SK-N-DZ (cell line): Measurements from ENCODE around the gene SPACA7.
"Not testable (repeated sequence)": the region's sequence is repeated elsewhere in the genome, so short reads cannot be mapped to it uniquely, and the experiment has no call there.

Experiments used
- DNase-seq: peaks from one replicate; pipeline ENCODE4 v3.0.0-alpha.2; 2015; ENCODE audit warnings: low spot score

The SPACA7 gene

GRCh38 chr13:112349681-112350080 lies 26.5 kb upstream of the SPACA7 start:
- no peak for DNase-seq

- no peak for DNase-seq
Observed at GRCh38 chr13:112350300-112350699, 25.9 kb upstream of the SPACA7 start.

GRCh38 chr13:112351825-112352224 lies 24.3 kb upstream of the SPACA7 start:
- DNase-seq: no peak

GRCh38 chr13:112353856-112354255 lies 22.3 kb upstream of the SPACA7 start:
- no peak for DNase-seq

- DNase-seq: no peak
Observed at GRCh38 chr13:112354330-112355273, 21.6 kb upstream of the SPACA7 start.

- no peak for DNase-seq
Observed at GRCh38 chr13:112355274-112355838, 20.8 kb upstream of the SPACA7 start.

GRCh38 chr13:112356190-112356589 lies 20.0 kb upstream of the SPACA7 start:
- no peak for DNase-seq

- no peak for DNase-seq
Observed at GRCh38 chr13:112358156-112358555, 18.0 kb upstream of the SPACA7 start.

- no peak for DNase-seq
Observed at GRCh38 chr13:112362021-112362420, 14.1 kb upstream of the SPACA7 start.

GRCh38 chr13:112363867-112364528 lies 12.2 kb upstream of the SPACA7 start:
- no peak for DNase-seq

GRCh38 chr13:112366907-112367646 lies 9.1 kb upstream of the SPACA7 start:
- DNase-seq: no peak

GRCh38 chr13:112368883-112369282 lies 7.3 kb upstream of the SPACA7 start:
- DNase-seq: no peak

- no peak for DNase-seq
Observed at GRCh38 chr13:112370311-112370710, 5.8 kb upstream of the SPACA7 start.

- DNase-seq: no peak
Observed at GRCh38 chr13:112374271-112374670, 1.9 kb upstream of the SPACA7 start.

GRCh38 chr13:112391746-112392145 lies 15.6 kb downstream of the SPACA7 start:
- DNase-seq: no peak

GRCh38 chr13:112392719-112393118 lies 16.6 kb downstream of the SPACA7 start:
- DNase-seq: no peak

- not testable (repeated sequence) for DNase-seq
Observed at GRCh38 chr13:112395022-112395421, 18.9 kb downstream of the SPACA7 start.

- not testable (repeated sequence) for DNase-seq
Observed at GRCh38 chr13:112395941-112396340, 19.8 kb downstream of the SPACA7 start.

GRCh38 chr13:112397108-112397507 lies 21.0 kb downstream of the SPACA7 start:
- no peak for DNase-seq

- DNase-seq: not testable (repeated sequence)
Observed at GRCh38 chr13:112398347-112398746, 22.2 kb downstream of the SPACA7 start.

- not testable (repeated sequence) for DNase-seq
Observed at GRCh38 chr13:112409828-112410227, 33.7 kb downstream of the SPACA7 start.

- DNase-seq: no peak
Observed at GRCh38 chr13:112416647-112417046, 40.5 kb downstream of the SPACA7 start.
